ENCODE data around the gene PKP1. TPM values are rescaled to one million over a fixed set of nuclear protein-coding genes. Genes with fewer than 3 reads are reported as not detected.

PKP1 gene
- total and polyA plus RNA-seq, 5 donors from 2014 or later: not detected

- Mint-ChIP-seq H3K27ac (no peak overlapping the region), H3K36me3 (no peaks in the 10 kb centered on the region), H3K9me3 (peaks cover 0 to 1% (median 0%) of the 10 kb centered on the region in 7 donors), H3K27me3 (peaks cover 17% of the 10 kb centered on the region), H3K4me3 (no peak overlapping the region), H3K4me1 (no peaks in the 10 kb centered on the region)
- DNase-seq (no peak), ATAC-seq (ENCODE audit: low read depth in 2 of 2) (no peak)
- Histone ChIP-seq H3K4me3 (ENCODE audit: low read depth, low read length) (no peak overlapping the region), H3K27me3 (ENCODE audit: control insufficient read depth, insufficient read depth, low read length) (peaks cover 3% of the 10 kb centered on the region), H3K9me3 (ENCODE audit: control insufficient read depth in 2 of 2, low read length in 2 of 2) (no peaks in the 10 kb centered on the region), H3K27ac (ENCODE audit: insufficient read depth, low read length, poor library complexity, severe bottlenecking) (no peak overlapping the region), H3K36me3 (ENCODE audit: control insufficient read depth, insufficient read depth, low read length) (no peaks in the 10 kb centered on the region), H3K4me1 (ENCODE audit: control insufficient read depth, insufficient read depth, low read length, poor library complexity, severe bottlenecking) (no peaks in the 10 kb centered on the region)
Observed at GRCh38 chr1:201276891-201277290, 6.4 kb upstream of the PKP1 start.

- H3K9me3 ChIP-seq (ENCODE audit: control insufficient read depth in 2 of 2, low read length in 2 of 2): no peaks in the 10 kb centered on the region
- Mint-ChIP-seq H3K27me3 (peaks cover 22% of the 10 kb centered on the region), H3K4me3 (no peak overlapping the region), H3K27ac (no peak overlapping the region), H3K9me3 (peaks cover 0 to 1% (median 0%) of the 10 kb centered on the region in 7 donors), H3K4me1 (no peaks in the 10 kb centered on the region), H3K36me3 (no peaks in the 10 kb centered on the region)
- ATAC-seq (ENCODE audit: low read depth in 2 of 2) (no peak), DNase-seq (no peak)
- H3K36me3 ChIP-seq (ENCODE audit: control insufficient read depth, insufficient read depth, low read length): no peaks in the 10 kb centered on the region
- H3K4me1 ChIP-seq (ENCODE audit: control insufficient read depth, insufficient read depth, low read length, poor library complexity, severe bottlenecking): no peaks in the 10 kb centered on the region
- H3K4me3 ChIP-seq (ENCODE audit: low read depth, low read length): no peak overlapping the region
- H3K27me3 ChIP-seq (ENCODE audit: control insufficient read depth, insufficient read depth, low read length): peaks cover 5% of the 10 kb centered on the region
- H3K27ac ChIP-seq (ENCODE audit: insufficient read depth, low read length, poor library complexity, severe bottlenecking): no peak overlapping the region
Observed at GRCh38 chr1:201277441-201277840, 5.9 kb upstream of the PKP1 start.

GRCh38 chr1:201279313-201279712, 4.0 kb upstream of the PKP1 start:
- H3K27me3 ChIP-seq (ENCODE audit: control insufficient read depth, insufficient read depth, low read length): peaks cover 8% of the 10 kb centered on the region
- H3K36me3 ChIP-seq (ENCODE audit: control insufficient read depth, insufficient read depth, low read length): no peaks in the 10 kb centered on the region
- no peaks in the 10 kb centered on the region for H3K9me3 ChIP-seq (ENCODE audit: control insufficient read depth in 2 of 2, low read length in 2 of 2)
- peaks cover 0 to 1% (median 0%) of the 10 kb centered on the region in 7 donors for H3K9me3 Mint-ChIP-seq
- H3K4me3 Mint-ChIP-seq: no peak overlapping the region
- no peak for DNase-seq
- no peak overlapping the region for H3K27ac ChIP-seq (ENCODE audit: insufficient read depth, low read length, poor library complexity, severe bottlenecking)
- peaks cover 0 to 6% (median 0%) of the 10 kb centered on the region in 4 donors for H3K4me1 Mint-ChIP-seq
- ATAC-seq (ENCODE audit: low read depth in 2 of 2): no peak
- no peaks in the 10 kb centered on the region for H3K36me3 Mint-ChIP-seq
- no peak overlapping the region for H3K4me3 ChIP-seq (ENCODE audit: low read depth, low read length)
- peaks cover 30% of the 10 kb centered on the region for H3K27me3 Mint-ChIP-seq
- no peak overlapping the region for H3K27ac Mint-ChIP-seq
- no peaks in the 10 kb centered on the region for H3K4me1 ChIP-seq (ENCODE audit: control insufficient read depth, insufficient read depth, low read length, poor library complexity, severe bottlenecking)

GRCh38 chr1:201280884-201281283, 2.4 kb upstream of the PKP1 start:
- Histone ChIP-seq H3K27ac (ENCODE audit: insufficient read depth, low read length, poor library complexity, severe bottlenecking) (no peak overlapping the region), H3K4me3 (ENCODE audit: low read depth, low read length) (no peak overlapping the region), H3K36me3 (ENCODE audit: control insufficient read depth, insufficient read depth, low read length) (no peaks in the 10 kb centered on the region), H3K9me3 (ENCODE audit: control insufficient read depth in 2 of 2, low read length in 2 of 2) (no peaks in the 10 kb centered on the region), H3K4me1 (ENCODE audit: control insufficient read depth, insufficient read depth, low read length, poor library complexity, severe bottlenecking) (no peaks in the 10 kb centered on the region), H3K27me3 (ENCODE audit: control insufficient read depth, insufficient read depth, low read length) (peaks cover 8% of the 10 kb centered on the region)
- Mint-ChIP-seq H3K27ac (no peak overlapping the region), H3K36me3 (no peaks in the 10 kb centered on the region), H3K4me3 (no peak overlapping the region), H3K27me3 (peaks cover 41% of the 10 kb centered on the region), H3K4me1 (peaks cover 0 to 6% (median 0%) of the 10 kb centered on the region in 4 donors), H3K9me3 (peaks cover 0 to 1% (median 0%) of the 10 kb centered on the region in 7 donors)
- no peak for DNase-seq
- ATAC-seq (ENCODE audit: low read depth in 2 of 2): no peak

- Histone ChIP-seq H3K27me3 (ENCODE audit: control insufficient read depth, insufficient read depth, low read length) (peaks cover 8% of the 10 kb centered on the region), H3K27ac (ENCODE audit: insufficient read depth, low read length, poor library complexity, severe bottlenecking) (no peak overlapping the region), H3K4me1 (ENCODE audit: control insufficient read depth, insufficient read depth, low read length, poor library complexity, severe bottlenecking) (no peaks in the 10 kb centered on the region), H3K9me3 (ENCODE audit: control insufficient read depth in 2 of 2, low read length in 2 of 2) (no peaks in the 10 kb centered on the region), H3K36me3 (ENCODE audit: control insufficient read depth, insufficient read depth, low read length) (no peaks in the 10 kb centered on the region), H3K4me3 (ENCODE audit: low read depth, low read length) (no peak overlapping the region)
- Mint-ChIP-seq H3K4me3 (no peak overlapping the region), H3K4me1 (peaks cover 0 to 6% (median 0%) of the 10 kb centered on the region in 4 donors), H3K27ac (no peak overlapping the region), H3K27me3 (peaks cover 46% of the 10 kb centered on the region), H3K9me3 (peaks cover 0 to 1% (median 0%) of the 10 kb centered on the region in 7 donors), H3K36me3 (no peaks in the 10 kb centered on the region)
- ATAC-seq (ENCODE audit: low read depth in 2 of 2) (no peak), DNase-seq (no peak)
Observed at GRCh38 chr1:201281573-201281972, 1.7 kb upstream of the PKP1 start.

GRCh38 chr1:201282216-201282615, 1.1 kb upstream of the PKP1 start:
- no peaks in the 10 kb centered on the region for H3K4me1 ChIP-seq (ENCODE audit: control insufficient read depth, insufficient read depth, low read length, poor library complexity, severe bottlenecking)
- no peak overlapping the region for H3K4me3 Mint-ChIP-seq
- DNase-seq (no peak), ATAC-seq (ENCODE audit: low read depth in 2 of 2) (no peak)
- no peaks in the 10 kb centered on the region for H3K9me3 ChIP-seq (ENCODE audit: control insufficient read depth in 2 of 2, low read length in 2 of 2)
- no peak overlapping the region for H3K27ac Mint-ChIP-seq
- H3K27me3 Mint-ChIP-seq: peaks cover 52% of the 10 kb centered on the region
- no peaks in the 10 kb centered on the region for H3K36me3 Mint-ChIP-seq
- peaks cover 0 to 6% (median 0%) of the 10 kb centered on the region in 4 donors for H3K4me1 Mint-ChIP-seq
- H3K27ac ChIP-seq (ENCODE audit: insufficient read depth, low read length, poor library complexity, severe bottlenecking): no peak overlapping the region
- peaks cover 0 to 1% (median 0%) of the 10 kb centered on the region in 7 donors for H3K9me3 Mint-ChIP-seq
- H3K36me3 ChIP-seq (ENCODE audit: control insufficient read depth, insufficient read depth, low read length): no peaks in the 10 kb centered on the region
- no peak overlapping the region for H3K4me3 ChIP-seq (ENCODE audit: low read depth, low read length)
- H3K27me3 ChIP-seq (ENCODE audit: control insufficient read depth, insufficient read depth, low read length): peaks cover 8% of the 10 kb centered on the region

GRCh38 chr1:201283836-201284553, 689 bp downstream of the PKP1 start:
- Histone ChIP-seq H3K36me3 (ENCODE audit: control insufficient read depth, insufficient read depth, low read length) (no peaks in the 10 kb centered on the region), H3K27me3 (ENCODE audit: control insufficient read depth, insufficient read depth, low read length) (peaks cover 8% of the 10 kb centered on the region), H3K4me1 (ENCODE audit: control insufficient read depth, insufficient read depth, low read length, poor library complexity, severe bottlenecking) (no peaks in the 10 kb centered on the region), H3K4me3 (ENCODE audit: low read depth, low read length) (no peak overlapping the region), H3K9me3 (ENCODE audit: control insufficient read depth in 2 of 2, low read length in 2 of 2) (no peaks in the 10 kb centered on the region), H3K27ac (ENCODE audit: insufficient read depth, low read length, poor library complexity, severe bottlenecking) (no peak overlapping the region)
- ATAC-seq (ENCODE audit: low read depth in 2 of 2): no peak
- Mint-ChIP-seq H3K4me3 (no peak overlapping the region), H3K9me3 (no peaks in the 10 kb centered on the region), H3K27ac (no peak overlapping the region), H3K27me3 (peaks cover 57% of the 10 kb centered on the region), H3K36me3 (no peaks in the 10 kb centered on the region), H3K4me1 (peaks cover 0 to 6% (median 0%) of the 10 kb centered on the region in 4 donors)
- DNase-seq: no peak

- Mint-ChIP-seq H3K4me3 (no peak overlapping the region), H3K27me3 (peaks cover 62% of the 10 kb centered on the region), H3K9me3 (no peaks in the 10 kb centered on the region), H3K27ac (no peak overlapping the region), H3K36me3 (no peaks in the 10 kb centered on the region), H3K4me1 (peaks cover 0 to 6% (median 0%) of the 10 kb centered on the region in 4 donors)
- ATAC-seq (ENCODE audit: low read depth in 2 of 2) (no peak), DNase-seq (no peak)
- Histone ChIP-seq H3K27ac (ENCODE audit: insufficient read depth, low read length, poor library complexity, severe bottlenecking) (no peak overlapping the region), H3K27me3 (ENCODE audit: control insufficient read depth, insufficient read depth, low read length) (peaks cover 8% of the 10 kb centered on the region), H3K9me3 (ENCODE audit: control insufficient read depth in 2 of 2, low read length in 2 of 2) (no peaks in the 10 kb centered on the region), H3K4me1 (ENCODE audit: control insufficient read depth, insufficient read depth, low read length, poor library complexity, severe bottlenecking) (no peaks in the 10 kb centered on the region), H3K36me3 (ENCODE audit: control insufficient read depth, insufficient read depth, low read length) (no peaks in the 10 kb centered on the region), H3K4me3 (ENCODE audit: low read depth, low read length) (no peak overlapping the region)
Observed at GRCh38 chr1:201284636-201285035, 1.3 kb downstream of the PKP1 start.

Measured in CD4-positive, CD25-positive, alpha-beta regulatory T cell (primary cell).